GM19372 (cell line): ENCODE measurements around the gene FAAP100.

Experiments used
- ATAC-seq: cut with Tn5 transposase; IDR thresholded peaks from one replicate; pipeline ENCODE4 v1.9.1; 2021; ENCODE audit warnings: mild to moderate bottlenecking, low read depth, moderate library complexity; ENCODE audit not compliant: unreplicated experiment

Gene FAAP100

DNA sequence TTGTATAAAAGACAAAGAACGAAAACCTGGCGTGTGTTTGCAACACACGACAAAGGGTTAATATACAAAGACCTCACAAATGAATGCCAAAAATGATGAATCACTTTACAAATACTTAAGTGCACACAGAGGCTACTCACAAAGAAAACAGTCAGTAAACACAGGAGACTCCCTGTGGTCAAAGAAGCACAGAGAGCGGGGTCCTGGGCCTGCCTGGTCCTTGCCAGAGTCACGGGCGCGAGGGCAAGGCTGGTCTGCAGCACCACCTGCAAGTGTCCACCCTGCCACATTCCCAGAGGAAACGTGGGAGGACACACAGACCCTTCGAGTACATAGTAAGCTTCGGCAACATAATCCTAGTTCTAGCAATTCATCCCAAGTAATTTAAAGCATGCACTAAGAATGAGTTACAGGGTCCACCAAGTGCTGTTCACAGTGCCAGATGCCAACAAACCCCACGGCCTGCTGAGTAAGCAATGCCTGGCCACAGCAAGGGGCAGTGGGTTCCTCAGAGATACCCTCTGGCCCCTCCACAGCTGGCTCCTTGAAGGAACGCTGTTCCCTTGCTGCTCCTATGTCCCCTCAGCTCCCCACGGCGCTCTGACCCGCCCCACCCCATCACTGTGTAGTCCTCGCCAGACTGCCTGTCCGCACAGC, 24.6 kb upstream of the FAAP100 start:
- no peak for ATAC-seq

DNA sequence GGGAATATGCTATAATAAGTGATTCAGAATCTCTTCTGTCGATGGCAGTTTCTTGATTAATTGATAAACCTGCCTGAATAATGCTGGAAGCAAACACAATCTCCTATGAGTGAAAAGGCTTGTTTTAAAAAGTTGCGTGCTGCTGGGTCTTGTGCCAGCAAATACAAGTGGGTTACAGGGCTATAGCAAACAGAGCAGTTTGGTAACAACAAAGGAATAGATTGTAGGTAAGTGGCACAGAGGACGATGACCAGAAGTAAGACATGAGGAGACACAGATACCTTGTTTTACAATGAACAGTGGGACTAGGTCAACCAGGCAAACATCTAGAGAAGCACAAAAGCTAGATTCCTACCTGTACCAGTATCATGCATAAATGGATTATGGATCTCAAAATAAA, 23.7 kb upstream of the FAAP100 start:
- ATAC-seq = no peak

- ATAC-seq = no peak
Observed at GRCh38 chr17:81574643-81574956, 22.4 kb upstream of the FAAP100 start.

DNA sequence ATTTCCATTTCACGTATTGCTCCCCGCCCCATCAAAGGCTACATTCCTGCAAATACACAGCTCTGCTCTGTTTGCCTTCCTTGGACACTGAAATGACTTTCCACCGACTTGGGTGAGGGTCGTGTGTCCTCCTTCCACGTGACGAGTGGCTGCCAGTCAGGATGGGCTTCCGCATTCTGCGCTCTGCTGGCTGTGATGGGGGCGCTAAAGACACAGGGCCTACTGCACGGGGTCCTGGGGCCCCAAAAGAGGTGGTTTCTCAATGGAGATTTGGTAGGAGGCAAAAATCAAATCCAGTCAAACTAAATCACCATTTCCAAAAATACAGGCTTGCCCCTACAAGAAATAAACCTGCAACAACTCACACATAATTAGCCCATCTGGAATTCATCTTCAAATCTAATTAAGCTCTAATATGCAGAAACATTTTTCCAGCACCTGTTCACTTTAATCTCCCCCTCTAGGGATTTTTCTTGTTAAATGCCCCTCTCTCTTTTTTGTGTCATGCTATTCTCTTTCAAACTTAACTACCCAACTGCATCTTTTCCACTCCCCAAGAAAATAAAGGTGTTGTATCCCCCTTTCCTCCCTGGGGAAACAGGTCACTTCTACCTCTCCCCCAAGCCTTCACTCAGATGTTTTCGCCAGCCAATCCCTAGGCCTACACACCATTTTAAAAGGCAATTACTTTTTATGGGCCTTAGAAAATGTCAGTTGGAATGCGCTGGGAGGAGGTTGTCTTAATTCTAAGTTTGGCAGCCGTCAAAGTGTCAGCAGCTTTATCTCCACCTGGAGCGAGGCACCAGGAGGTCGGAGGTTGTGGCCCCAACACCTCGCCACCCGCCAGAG, 21.9 kb upstream of the FAAP100 start:
- no peak for ATAC-seq

DNA sequence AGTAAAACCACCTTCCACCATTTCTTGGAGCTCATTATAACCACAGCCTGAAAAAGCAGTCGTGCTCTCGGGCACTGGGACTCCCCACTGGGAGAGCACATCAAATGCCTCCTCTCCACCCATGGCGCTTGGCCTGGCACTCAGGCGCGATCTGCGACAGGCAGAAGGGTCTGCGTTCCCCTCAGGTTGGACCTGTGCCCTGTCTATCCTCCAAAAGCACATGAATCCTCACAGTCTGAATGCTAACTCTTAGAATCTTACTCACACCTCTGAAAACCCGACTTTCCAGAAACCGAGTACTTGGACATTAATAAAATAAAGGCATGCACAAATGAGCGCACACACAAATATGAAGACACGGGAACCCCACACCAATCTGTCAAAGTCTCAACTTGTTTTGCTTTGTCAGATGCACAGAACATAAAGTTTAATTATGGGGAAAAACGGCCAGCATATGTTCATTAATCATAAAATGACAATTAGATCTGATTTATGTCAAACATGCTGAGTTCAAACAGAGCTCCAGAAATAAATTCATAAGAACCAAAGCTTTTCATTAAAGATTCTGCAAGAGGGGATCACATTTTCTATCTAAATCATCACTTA, 20.5 kb upstream of the FAAP100 start:
- ATAC-seq = no peak

- ATAC-seq = no peak
Observed at GRCh38 chr17:81570964-81571363, 18.8 kb upstream of the FAAP100 start.

DNA sequence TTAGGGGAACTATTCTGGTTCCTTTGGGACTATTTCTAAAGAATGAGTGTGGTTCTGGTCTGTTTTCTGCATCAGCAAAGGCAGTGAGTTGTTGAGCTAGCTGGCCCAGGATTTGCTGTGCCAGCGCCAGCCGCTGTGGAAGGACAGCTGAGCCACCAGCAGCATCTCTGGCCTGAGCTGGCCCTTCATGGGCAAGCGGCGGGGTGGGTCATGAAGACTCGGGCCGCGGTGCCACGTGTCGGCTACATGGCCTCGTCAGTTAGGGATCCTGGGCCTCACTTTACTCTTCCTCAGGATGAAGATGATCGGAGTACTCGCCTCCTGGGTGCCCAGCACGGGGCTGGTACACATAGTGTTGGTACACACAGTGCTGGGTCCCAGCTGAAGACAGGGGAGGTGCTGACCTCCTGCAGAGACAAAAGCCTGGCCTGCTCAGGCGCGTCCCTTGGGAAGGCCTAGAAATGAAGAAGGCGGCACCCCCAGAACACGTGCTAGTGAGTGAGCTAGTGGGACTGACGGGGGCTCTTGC, 17.9 kb upstream of the FAAP100 start:
- no peak for ATAC-seq

DNA sequence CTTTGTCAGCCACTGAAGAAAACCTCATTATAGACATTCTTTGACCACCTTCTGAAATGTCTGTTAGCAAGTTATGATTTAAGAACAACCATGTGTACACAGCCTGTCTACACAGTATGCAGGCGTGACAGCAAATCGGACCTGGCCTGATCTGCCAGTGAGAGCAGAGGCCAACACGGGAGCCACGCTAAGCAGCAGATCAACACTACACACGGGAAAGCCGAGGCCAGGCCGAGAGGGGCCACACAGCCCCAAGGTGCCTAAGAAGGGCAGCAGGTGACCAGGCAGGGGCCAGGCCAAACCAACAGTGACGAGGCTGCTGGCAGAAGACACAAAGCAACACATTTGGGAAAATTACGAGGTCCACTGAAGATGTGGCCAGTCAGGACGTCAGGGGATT, 16.3 kb upstream of the FAAP100 start:
- ATAC-seq = no peak

GRCh38 chr17:81567191-81567590, 15.0 kb upstream of the FAAP100 start:
- ATAC-seq = no peak

- no peak for ATAC-seq
Observed at GRCh38 chr17:81566461-81567126, 14.4 kb upstream of the FAAP100 start.

GRCh38 chr17:81565231-81565630, 13.1 kb upstream of the FAAP100 start:
- no peak for ATAC-seq

DNA sequence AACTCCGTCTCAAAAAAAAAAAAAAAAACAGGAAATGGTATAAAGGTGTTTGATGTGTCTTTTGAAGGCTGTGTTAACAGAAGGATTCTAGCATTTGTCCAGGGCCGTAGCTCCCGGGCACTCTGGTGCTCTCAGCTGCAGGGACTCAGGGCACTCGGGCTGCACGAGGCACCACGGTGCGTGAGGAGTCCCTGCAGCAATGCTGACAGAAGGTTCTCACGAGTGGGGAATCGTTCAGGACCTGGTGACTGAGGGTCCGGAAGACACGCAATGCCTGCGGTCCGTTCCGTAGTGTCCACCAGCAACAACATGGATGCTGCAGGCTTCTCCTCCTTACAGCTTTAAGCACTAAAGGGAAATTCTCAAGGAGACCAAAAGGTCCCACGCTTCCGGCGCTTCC, 12.6 kb upstream of the FAAP100 start:
- ATAC-seq = no peak

DNA sequence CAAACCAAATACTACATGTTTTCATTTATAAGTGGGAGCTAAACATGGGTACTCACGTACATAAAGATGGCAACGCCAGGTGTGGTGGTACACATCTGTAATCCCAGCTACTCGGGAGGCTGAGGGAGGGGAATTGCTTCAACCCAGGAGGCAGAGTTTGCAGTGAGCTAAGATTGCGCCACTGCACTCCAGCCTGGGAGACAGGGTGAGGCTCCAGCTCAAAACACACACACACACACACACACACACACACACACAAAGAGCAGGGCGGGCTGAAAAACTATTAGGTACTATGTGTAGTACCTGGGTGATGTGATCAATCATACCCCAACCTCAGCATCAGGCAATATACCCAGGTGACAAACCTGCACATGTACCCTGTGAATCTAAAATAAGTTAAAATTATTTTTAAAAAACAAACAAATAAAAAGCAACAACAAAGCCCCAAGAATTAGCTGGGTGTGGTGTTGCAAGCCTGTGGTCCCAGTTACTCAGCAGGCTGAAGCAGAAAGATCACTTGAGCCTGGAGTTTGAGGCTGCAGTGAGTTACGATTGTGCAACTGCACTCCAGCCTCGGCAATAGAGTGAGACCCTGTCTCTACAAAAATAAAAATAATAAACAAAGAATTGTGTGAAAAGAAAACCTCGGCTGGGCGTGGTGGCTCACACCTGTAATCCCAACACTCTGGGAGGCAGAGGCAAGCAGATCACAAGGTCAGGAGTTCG, 11.9 kb upstream of the FAAP100 start:
- ATAC-seq = no peak

DNA sequence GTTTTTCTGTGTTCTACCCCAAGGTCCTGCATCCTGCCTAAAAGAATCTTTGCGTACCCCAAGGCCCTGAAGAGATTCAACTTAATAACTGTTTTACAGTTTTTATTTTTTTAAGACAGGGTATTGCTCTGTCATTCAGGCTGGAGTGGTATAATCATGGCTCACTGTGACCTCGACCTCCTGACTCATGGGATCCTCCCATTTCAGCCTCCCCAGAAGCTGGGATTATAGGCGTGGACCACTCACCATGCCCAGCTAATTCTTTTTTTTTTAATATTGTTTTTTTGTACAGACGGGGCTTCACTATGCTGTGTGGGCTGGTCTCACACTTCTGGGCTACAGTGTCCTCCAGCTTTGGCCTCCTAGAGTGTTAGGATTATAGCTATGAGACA, 9.3 kb upstream of the FAAP100 start:
- no peak for ATAC-seq

DNA sequence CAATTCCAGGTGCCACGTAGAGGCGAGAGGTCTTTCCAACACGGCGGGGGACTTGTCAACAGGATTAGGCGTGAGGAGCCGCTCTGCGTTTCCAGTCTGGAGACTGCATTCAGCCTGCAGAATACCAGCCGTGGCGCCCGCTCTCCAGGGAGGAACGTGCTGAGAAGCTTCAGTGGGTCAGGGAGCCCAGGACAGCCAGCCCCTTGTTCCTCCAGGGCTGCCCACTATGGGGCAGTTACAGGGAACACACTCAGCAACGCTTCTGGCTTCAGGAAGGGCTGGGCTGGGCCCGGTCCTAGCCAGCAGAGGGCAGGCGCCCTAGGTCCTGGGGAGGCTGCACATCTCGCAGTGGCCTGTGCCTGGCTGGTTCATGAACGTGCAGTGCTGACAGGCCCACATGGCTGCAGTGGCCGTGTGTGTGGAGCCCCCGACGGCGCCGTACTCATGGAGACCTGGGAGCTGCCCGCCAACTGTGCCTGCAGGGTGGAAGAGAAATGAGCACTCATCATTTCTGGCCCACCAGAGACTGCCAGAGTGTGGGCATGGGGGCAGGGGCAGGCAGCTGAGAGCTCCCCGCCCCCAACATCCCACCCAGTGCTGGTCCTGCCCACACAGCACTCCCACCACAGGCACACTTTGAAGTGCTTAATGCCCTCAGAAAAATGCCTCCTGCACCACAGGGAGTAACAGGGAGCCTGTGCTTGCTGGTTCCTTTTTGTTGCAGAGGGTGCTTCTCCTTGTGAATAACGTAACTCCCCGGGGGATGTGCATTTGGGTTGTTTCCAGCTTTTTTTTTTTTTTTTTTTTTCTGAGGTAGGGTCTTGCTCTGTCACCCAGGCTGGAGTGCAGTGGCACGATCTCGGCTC, 7.0 kb upstream of the FAAP100 start:
- ATAC-seq = no peak

- no peak for ATAC-seq
Observed at GRCh38 chr17:81558115-81558468, 5.9 kb upstream of the FAAP100 start.

DNA sequence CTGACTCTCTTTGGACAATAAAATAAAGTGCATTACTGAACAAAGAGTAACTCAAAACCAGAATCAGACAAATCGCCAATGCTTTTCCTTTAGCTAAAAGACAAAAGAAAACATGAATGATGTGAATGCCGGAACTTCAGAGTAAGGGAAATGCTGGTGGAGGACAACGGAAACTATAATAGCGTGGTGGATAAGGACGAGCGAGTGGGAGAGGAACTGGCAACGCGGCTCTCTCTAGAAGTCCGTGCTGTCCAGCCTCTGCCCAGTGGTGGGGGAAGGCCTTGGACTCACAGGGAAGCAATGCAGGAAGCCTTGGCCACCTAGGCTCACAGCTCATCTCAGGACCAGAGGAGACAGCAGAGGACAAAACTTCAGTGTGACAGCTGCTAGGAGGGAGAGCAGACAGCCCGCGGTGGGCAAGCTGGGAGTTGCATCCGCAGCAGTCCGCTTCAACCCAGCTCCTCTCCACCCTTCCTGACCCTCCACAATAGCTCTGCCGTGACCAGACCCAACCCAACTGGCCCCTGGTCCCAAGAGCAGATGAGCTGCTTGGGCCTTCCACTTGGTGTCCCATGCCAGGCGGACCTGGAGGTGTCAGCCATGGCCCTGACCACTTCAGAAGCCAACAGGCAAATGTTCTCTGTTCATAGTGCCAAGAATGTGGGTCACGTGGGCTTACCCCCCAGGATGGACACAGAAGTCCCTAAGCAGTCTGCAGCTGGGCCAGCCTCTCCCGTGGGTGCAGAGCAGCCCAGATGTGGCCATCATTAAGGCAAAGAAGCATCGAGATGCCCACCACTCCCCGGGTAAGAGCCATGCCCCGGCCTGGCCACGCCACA, 5.3 kb upstream of the FAAP100 start:
- ATAC-seq = no peak

DNA sequence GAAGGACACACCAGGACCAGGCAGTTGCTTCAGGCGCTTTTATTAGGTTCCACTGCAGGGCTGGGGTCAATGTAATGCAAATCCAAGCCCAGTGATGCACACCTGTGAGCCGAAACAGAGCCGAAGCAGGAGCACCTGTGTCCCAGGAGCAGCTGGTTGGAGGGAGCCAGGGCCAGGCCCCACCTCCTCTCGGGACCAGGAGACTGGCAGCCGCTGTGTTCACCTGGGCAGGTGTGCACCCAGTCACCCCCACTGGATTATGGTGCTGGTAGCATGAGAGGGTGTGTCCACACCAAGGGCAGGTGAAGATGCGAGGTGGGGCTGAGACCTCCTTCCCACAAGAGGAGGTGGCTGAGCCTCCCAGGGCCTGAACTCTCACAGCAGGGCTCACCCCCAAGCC, 4.7 kb upstream of the FAAP100 start:
- no peak for ATAC-seq

DNA sequence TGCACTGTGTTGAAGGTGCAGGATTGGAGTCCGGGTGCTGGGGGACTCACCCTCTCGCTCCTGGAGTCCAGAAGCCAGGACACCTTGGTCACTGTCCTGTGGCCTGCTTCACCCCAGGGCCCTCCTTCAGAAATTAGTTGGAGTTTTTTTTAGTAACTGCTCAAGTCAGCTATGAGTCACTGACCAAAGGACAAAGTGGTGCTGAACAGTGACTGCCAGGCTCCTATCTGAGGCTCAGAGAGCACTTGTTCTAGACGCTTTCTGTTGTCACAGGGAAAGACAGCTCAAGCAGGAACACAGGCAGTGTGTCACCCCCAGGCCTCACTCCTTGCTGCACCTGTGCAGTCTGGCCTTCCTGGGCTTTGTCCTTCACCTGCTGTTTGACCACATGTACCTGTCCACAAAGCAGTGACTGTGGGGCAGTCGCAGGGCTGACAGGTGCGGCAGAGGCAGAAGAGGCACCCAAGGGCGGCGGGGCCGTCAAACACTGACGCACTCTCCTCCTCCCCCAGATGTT, 4.1 kb upstream of the FAAP100 start:
- no peak for ATAC-seq
